Omental fat pad (tissue), 4 donors: ENCODE measurements around the gene KDM2A. TPM values are rescaled to one million over a fixed set of nuclear protein-coding genes. Genes with fewer than 3 reads are reported as not detected.

ENCODE experiments used
- ATAC-seq: fragments of 150-250 bp; one replicate; pipeline ENCODE4 v1.9.1; 2016; ENCODE audit warnings: mild to moderate bottlenecking, moderate library complexity; ENCODE audit not compliant: low FRiP score
- DNase-seq: peaks from one replicate; pipeline ENCODE4 v3.0.0-alpha.2; 2019; ENCODE audit warnings: low spot score
- CTCF ChIP-seq, 3 donors: fragments of 450-650 bp; IDR thresholded peaks; one replicate each; pipeline ENCODE4 v1.5.1; 2016 to 2017; ENCODE audit warnings: antibody characterized with exemption in 3 of 3, mild to moderate bottlenecking in 3 of 3, moderate library complexity in 2 of 3
- total RNA-seq, 4 donors: library from RNA; depleted of rRNA; stranded (reverse); fragments of >200 nt; gene quantifications; one replicate each; pipeline ENCODE4 v1.1.0, GENCODE V29; 2016

Gene KDM2A
- total RNA-seq: 10 to 100 TPM; 47.4 to 83.6 (median 56.6) TPM

DNA sequence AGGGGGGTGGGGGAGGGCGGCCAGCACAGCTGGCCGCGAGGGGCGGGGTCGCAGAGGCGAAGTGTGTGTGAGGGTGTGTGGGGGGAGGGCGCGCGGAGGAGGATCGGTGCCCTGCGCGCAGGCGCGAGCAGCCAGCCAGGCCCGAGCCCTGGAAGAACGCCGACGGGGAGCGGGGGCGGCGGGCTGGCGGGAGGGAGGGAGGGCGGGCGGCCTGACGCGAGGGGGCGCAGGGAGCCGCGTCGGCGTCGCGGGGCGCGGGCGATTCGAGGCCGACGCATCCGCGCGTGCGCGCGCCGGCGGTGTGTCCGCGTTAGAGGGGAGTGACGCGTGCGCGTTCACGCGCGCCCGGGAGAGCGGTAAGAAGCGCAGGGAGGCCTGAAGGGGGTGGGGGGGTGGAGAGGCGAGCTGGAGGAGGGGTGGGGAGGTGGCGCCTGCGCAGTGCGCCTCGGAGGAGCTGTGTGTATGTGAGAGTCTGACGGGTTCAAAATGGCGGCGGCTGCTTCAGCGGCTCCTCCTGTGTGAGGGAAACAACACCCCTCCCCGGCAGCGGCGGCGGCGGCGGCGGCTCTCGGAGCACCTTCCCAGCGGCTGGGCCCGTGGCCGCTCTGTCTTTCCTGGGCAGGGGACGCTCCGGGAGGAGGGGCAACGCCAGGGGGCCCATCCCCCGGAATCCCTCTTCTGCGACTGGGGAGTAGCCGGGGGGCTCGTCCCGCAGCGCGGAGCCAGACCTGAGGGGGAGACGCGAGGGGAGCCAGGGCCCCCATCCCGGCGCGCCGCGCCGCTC lies at the start of gene KDM2A:
KDM2A (plus strand) TSS at position 463 of the 784 bp plus-strand sequence. CDS start 2,054 bp downstream, outside the sequence.
- no peak for TF ChIP-seq CTCF (IDR thresholded peaks at IDR 0.05)
- DNase-seq (peak; percentile 85), ATAC-seq (peak; percentile 91)

DNA sequence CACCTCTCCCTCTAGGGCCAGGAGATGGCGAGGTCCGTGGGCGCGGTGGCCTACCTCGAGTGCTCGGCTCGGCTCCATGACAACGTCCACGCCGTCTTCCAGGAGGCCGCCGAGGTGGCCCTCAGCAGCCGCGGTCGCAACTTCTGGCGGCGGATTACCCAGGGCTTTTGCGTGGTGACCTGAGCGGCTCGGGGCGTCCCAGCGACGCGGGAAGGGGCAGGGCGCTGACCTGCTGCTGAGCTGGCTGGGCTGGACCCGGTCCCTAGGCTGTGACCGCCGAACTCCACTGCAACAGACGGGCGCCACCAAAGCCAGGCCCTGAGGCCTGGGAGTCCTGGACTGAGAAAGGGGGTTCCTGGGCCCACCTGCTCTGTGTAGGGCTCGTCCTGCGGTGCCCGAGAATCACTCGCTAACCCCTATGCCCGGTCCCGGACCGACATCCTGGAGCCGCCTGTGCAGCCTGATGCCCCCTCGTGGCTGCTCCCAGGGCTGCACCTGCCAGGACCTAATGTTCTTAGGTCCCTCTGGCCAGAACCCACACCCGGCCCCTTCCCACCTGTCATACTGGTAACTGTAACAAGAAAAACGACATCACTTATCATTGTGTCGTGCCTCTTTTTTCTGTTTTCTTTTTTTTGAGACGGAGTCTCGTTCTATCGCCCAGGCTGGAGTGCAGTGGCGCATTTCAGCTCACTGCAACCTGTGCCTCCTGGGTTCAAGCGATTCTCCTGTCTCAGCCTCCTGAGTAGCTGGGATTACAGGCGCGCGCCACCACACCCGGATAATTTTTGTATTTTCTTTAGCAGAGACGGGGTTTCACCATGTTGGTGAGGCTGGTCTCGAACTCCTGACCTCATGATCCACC lies 47.4 kb upstream of the KDM2A start:
- ATAC-seq: peak; percentile 81
- DNase-seq: peak; percentile 67
- TF ChIP-seq CTCF (IDR thresholded peaks at IDR 0.05): no peak

GRCh38 chr11:67072295-67072694 lies 46.8 kb upstream of the KDM2A start:
- ATAC-seq (no peak), DNase-seq (no peak)

DNA sequence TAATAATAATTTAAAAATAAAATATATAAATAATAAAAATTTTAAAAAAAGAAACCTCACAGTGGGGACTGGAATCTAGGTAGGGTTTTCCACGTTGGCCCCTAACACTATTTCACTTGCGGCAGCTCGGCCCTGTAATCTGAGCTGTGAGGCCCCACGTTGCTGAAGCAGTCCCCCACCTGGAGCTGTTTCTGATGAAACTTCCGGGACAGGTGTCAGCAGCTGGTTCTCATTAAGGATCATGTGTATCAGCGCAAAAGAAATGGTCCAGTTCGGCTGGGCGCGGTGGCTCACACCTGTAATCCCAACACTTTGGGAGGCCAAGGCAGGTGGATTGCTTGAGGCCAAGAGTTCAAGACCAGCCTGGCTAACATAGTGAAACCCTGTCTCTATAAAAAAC lies 45.2 kb upstream of the KDM2A start:
- no peak for TF ChIP-seq CTCF (IDR thresholded peaks at IDR 0.05)
- no peak for DNase-seq
- ATAC-seq: no peak

More at GRCh38 chr11:67072295-67072694, 46.8 kb upstream of the KDM2A start:
- TF ChIP-seq CTCF (IDR thresholded peaks at IDR 0.05): no peak

GRCh38 chr11:67076202-67076601 lies 42.9 kb upstream of the KDM2A start:
- no peak for DNase-seq
- TF ChIP-seq CTCF (IDR thresholded peaks at IDR 0.05): no peak
- ATAC-seq: no peak

GRCh38 chr11:67079065-67079705 lies 39.9 kb upstream of the KDM2A start:
- ATAC-seq: no peak
- no peak for DNase-seq
- TF ChIP-seq CTCF (IDR thresholded peaks at IDR 0.05): no peak
